ENCODE measurements around the gene ESYT2. TPM values are rescaled to one million over a fixed set of nuclear protein-coding genes. Genes with fewer than 3 reads are reported as not detected.
"Not testable (repeated sequence)": the region's sequence is repeated elsewhere in the genome, so short reads cannot be mapped to it uniquely, and the experiment has no call there.

Gene ESYT2
- 62.4 and 64.2 TPM in 2 replicates for total RNA-seq

- Mint-ChIP-seq H3K27me3 (ENCODE audit: low read depth) (peaks cover 6% of the 10 kb centered on the region), H3K4me1 (ENCODE audit: low read depth) (peaks cover 29% of the 10 kb centered on the region), H3K27ac (peak within 1 kb of the TSS; percentile 79), H3K9me3 (no peaks in the 10 kb centered on the region), H3K36me3 (ENCODE audit: low read depth) (peaks cover 19% of the 10 kb centered on the region), H3K4me3 (ENCODE audit: low read depth) (peak within 1 kb of the TSS; percentile 99)
- peak; percentile 98 for DNase-seq (ENCODE audit: low spot score)
- intact Hi-C loops (cut with micrococcal nuclease), result loop anchor here (1.0 to 2.0 kb wide), 4 partner anchors 17 to 125 kb away; partner anchors contain the start of genes DYNC2I1 and NCAPG2
Measured at GRCh38 chr7:158829342-158830210, at the start of gene ESYT2. Gene ESYT2, minus strand, starts transcription at chr7:158829509. Its CDS starts 91 bp downstream, at chr7:158829418.

GRCh38 chr7:158878151-158879079, 49.1 kb upstream of the ESYT2 start:
- DNase-seq (ENCODE audit: low spot score); H3K27ac Mint-ChIP-seq; H3K4me3 Mint-ChIP-seq (ENCODE audit: low read depth); H3K9me3 Mint-ChIP-seq; intact Hi-C loops (cut with micrococcal nuclease); H3K27me3 Mint-ChIP-seq (ENCODE audit: low read depth); H3K4me1 Mint-ChIP-seq (ENCODE audit: low read depth): not testable (repeated sequence)
- peaks cover 48% of the 10 kb centered on the region for H3K36me3 Mint-ChIP-seq (ENCODE audit: low read depth)

GRCh38 chr7:158876984-158877383, 47.7 kb upstream of the ESYT2 start:
- no peak for DNase-seq (ENCODE audit: low spot score)
- Mint-ChIP-seq H3K27me3 (ENCODE audit: low read depth) (no peaks in the 10 kb centered on the region), H3K27ac (no peak overlapping the region), H3K4me3 (ENCODE audit: low read depth) (no peak overlapping the region), H3K36me3 (ENCODE audit: low read depth) (peaks cover 48% of the 10 kb centered on the region), H3K9me3 (no peaks in the 10 kb centered on the region), H3K4me1 (ENCODE audit: low read depth) (no peaks in the 10 kb centered on the region)
- intact Hi-C loops (cut with micrococcal nuclease), result no loop called here

GRCh38 chr7:158869876-158870275, 40.6 kb upstream of the ESYT2 start:
- H3K27me3 Mint-ChIP-seq (ENCODE audit: low read depth), result no peaks in the 10 kb centered on the region
- no peak for DNase-seq (ENCODE audit: low spot score)
- intact Hi-C loops (cut with micrococcal nuclease), result no loop called here
- no peak overlapping the region for H3K4me3 Mint-ChIP-seq (ENCODE audit: low read depth)
- peaks cover 25% of the 10 kb centered on the region for H3K36me3 Mint-ChIP-seq (ENCODE audit: low read depth)
- H3K4me1 Mint-ChIP-seq (ENCODE audit: low read depth), result peaks cover 15% of the 10 kb centered on the region
- no peak overlapping the region for H3K27ac Mint-ChIP-seq
- H3K9me3 Mint-ChIP-seq, result no peaks in the 10 kb centered on the region

- H3K9me3 Mint-ChIP-seq, result no peaks in the 10 kb centered on the region
- H3K36me3 Mint-ChIP-seq (ENCODE audit: low read depth), result peaks cover 18% of the 10 kb centered on the region
- intact Hi-C loops (cut with micrococcal nuclease), result no loop called here
- H3K27ac Mint-ChIP-seq, result no peak overlapping the region
- H3K4me1 Mint-ChIP-seq (ENCODE audit: low read depth), result peaks cover 24% of the 10 kb centered on the region
- no peak overlapping the region for H3K4me3 Mint-ChIP-seq (ENCODE audit: low read depth)
- DNase-seq (ENCODE audit: low spot score), result no peak
- no peaks in the 10 kb centered on the region for H3K27me3 Mint-ChIP-seq (ENCODE audit: low read depth)
Measured at GRCh38 chr7:158868764-158869410, 39.6 kb upstream of the ESYT2 start.

GRCh38 chr7:158867214-158867984, 38.1 kb upstream of the ESYT2 start:
- Mint-ChIP-seq H3K27ac (no peak overlapping the region), H3K4me3 (ENCODE audit: low read depth) (no peak overlapping the region), H3K27me3 (ENCODE audit: low read depth) (no peaks in the 10 kb centered on the region), H3K36me3 (ENCODE audit: low read depth) (peaks cover 18% of the 10 kb centered on the region), H3K4me1 (ENCODE audit: low read depth) (peaks cover 30% of the 10 kb centered on the region), H3K9me3 (no peaks in the 10 kb centered on the region)
- intact Hi-C loops (cut with micrococcal nuclease), result no loop called here
- DNase-seq (ENCODE audit: low spot score), result no peak

- intact Hi-C loops (cut with micrococcal nuclease), result no loop called here
- peaks cover 8% of the 10 kb centered on the region for H3K36me3 Mint-ChIP-seq (ENCODE audit: low read depth)
- H3K4me3 Mint-ChIP-seq (ENCODE audit: low read depth), result no peak overlapping the region
- no peak for DNase-seq (ENCODE audit: low spot score)
- H3K4me1 Mint-ChIP-seq (ENCODE audit: low read depth), result peaks cover 33% of the 10 kb centered on the region
- no peak overlapping the region for H3K27ac Mint-ChIP-seq
- H3K9me3 Mint-ChIP-seq, result no peaks in the 10 kb centered on the region
- H3K27me3 Mint-ChIP-seq (ENCODE audit: low read depth), result no peaks in the 10 kb centered on the region
Measured at GRCh38 chr7:158865977-158866376, 36.7 kb upstream of the ESYT2 start.

- H3K4me1 Mint-ChIP-seq (ENCODE audit: low read depth), result peaks cover 33% of the 10 kb centered on the region
- peak overlapping the region; percentile 90 for H3K27ac Mint-ChIP-seq
- H3K27me3 Mint-ChIP-seq (ENCODE audit: low read depth), result no peaks in the 10 kb centered on the region
- H3K4me3 Mint-ChIP-seq (ENCODE audit: low read depth), result no peak overlapping the region
- intact Hi-C loops (cut with micrococcal nuclease), result no loop called here
- H3K36me3 Mint-ChIP-seq (ENCODE audit: low read depth), result peaks cover 4% of the 10 kb centered on the region
- H3K9me3 Mint-ChIP-seq, result no peaks in the 10 kb centered on the region
- no peak for DNase-seq (ENCODE audit: low spot score)
Measured at GRCh38 chr7:158865462-158865922, 36.2 kb upstream of the ESYT2 start.

- Mint-ChIP-seq H3K27ac (peak overlapping the region; percentile 90), H3K36me3 (ENCODE audit: low read depth) (peaks cover 4% of the 10 kb centered on the region), H3K4me3 (ENCODE audit: low read depth) (peak overlapping the region; percentile 85), H3K4me1 (ENCODE audit: low read depth) (peaks cover 33% of the 10 kb centered on the region), H3K9me3 (no peaks in the 10 kb centered on the region), H3K27me3 (ENCODE audit: low read depth) (no peaks in the 10 kb centered on the region)
- intact Hi-C loops (cut with micrococcal nuclease), result loop anchor here (1.0 kb wide), 1 partner anchor 9 kb away; the partner anchor contains the start of gene DYNC2I1
- no peak for DNase-seq (ENCODE audit: low spot score)
Measured at GRCh38 chr7:158864833-158865232, 35.5 kb upstream of the ESYT2 start.

GRCh38 chr7:158864507-158864820, 35.2 kb upstream of the ESYT2 start:
- no peaks in the 10 kb centered on the region for H3K27me3 Mint-ChIP-seq (ENCODE audit: low read depth)
- intact Hi-C loops (cut with micrococcal nuclease), result loop anchor here (1.0 kb wide), 1 partner anchor 8 kb away; the partner anchor contains the start of gene DYNC2I1
- no peaks in the 10 kb centered on the region for H3K9me3 Mint-ChIP-seq
- DNase-seq (ENCODE audit: low spot score), result no peak
- H3K27ac Mint-ChIP-seq, result peak overlapping the region; percentile 90
- H3K4me3 Mint-ChIP-seq (ENCODE audit: low read depth), result peak overlapping the region; percentile 85
- peaks cover 36% of the 10 kb centered on the region for H3K4me1 Mint-ChIP-seq (ENCODE audit: low read depth)
- peaks cover 4% of the 10 kb centered on the region for H3K36me3 Mint-ChIP-seq (ENCODE audit: low read depth)

GRCh38 chr7:158863611-158864506, 34.5 kb upstream of the ESYT2 start:
- Mint-ChIP-seq H3K4me1 (ENCODE audit: low read depth) (peaks cover 41% of the 10 kb centered on the region), H3K9me3 (no peaks in the 10 kb centered on the region), H3K36me3 (ENCODE audit: low read depth) (peaks cover 4% of the 10 kb centered on the region), H3K4me3 (ENCODE audit: low read depth) (peak overlapping the region; percentile 85), H3K27me3 (ENCODE audit: low read depth) (no peaks in the 10 kb centered on the region), H3K27ac (peak overlapping the region; percentile 90)
- DNase-seq (ENCODE audit: low spot score), result peak; percentile 33
- intact Hi-C loops (cut with micrococcal nuclease), result loop anchor here (1.0 kb wide), 2 partner anchors 8 to 34 kb away; partner anchors contain the start of gene DYNC2I1

All from activated T-helper 2 cell treated with anti-CD3 and anti-CD28 coated beads, Interferon-gamma antibody, Interleukin-2, Interleukin-4, amounts not matched to agents 10 μg/mL and 5 μg/mL and 100 μg/mL, durations not matched to agents 14 hours and 24 hours and 36 hours (primary cell).